HepG2 (cell line): ENCODE measurements around the gene HOXA10. TPM values are rescaled to one million over a fixed set of nuclear protein-coding genes. Genes with fewer than 3 reads are reported as not detected.

ENCODE experiments used
- ADNP ChIP-seq: sonication (generic); formaldehyde crosslinking; IDR thresholded peaks from 2 replicates; pipeline ENCODE4 v1.4.0; 2020; ENCODE audit warnings: missing genetic modification reagents
- AGO1 ChIP-seq: fragments of 200-400 bp; formaldehyde crosslinking; IDR thresholded peaks from 2 replicates; pipeline ENCODE4 v1.6.1; 2017; ENCODE audit warnings: mild to moderate bottlenecking, low read depth, low read length, moderate library complexity; ENCODE audit not compliant: poor library complexity, severe bottlenecking
- NFE2L2 ChIP-seq: fragments of 150-350 bp; IDR thresholded peaks from 2 replicates; pipeline ENCODE4 v1.6.1; 2014; ENCODE audit warnings: low read length
- NFRKB ChIP-seq: fragments of 450-650 bp; IDR thresholded peaks from 2 replicates; pipeline ENCODE4 v1.6.1; 2017
- RAD21 ChIP-seq: fragments of 450-650 bp; formaldehyde crosslinking; IDR thresholded peaks from 2 replicates; pipeline ENCODE4 v1.5.0; 2020; ENCODE audit warnings: mild to moderate bottlenecking
- RAD51 ChIP-seq: fragments of 450-650 bp; IDR thresholded peaks from 2 replicates; pipeline ENCODE4 v1.6.1; 2016; ENCODE audit warnings: borderline replicate concordance
- TAF1 ChIP-seq: sonication (generic); formaldehyde crosslinking; IDR thresholded peaks from 2 replicates; pipeline ENCODE4 v1.4.0; 2020; ENCODE audit warnings: missing genetic modification reagents
- TCF12 ChIP-seq, 2 experiments: fragments of 450-650 bp in 1 of 2; sonication (generic) in 1 of 2; formaldehyde crosslinking in 1 of 2; IDR thresholded peaks; 2 replicates each; pipeline versions ENCODE4 v1.6.1 to v1.8.0; 2017 to 2022; ENCODE audit warnings: antibody characterized with exemption in 1 of 2, mild to moderate bottlenecking in 1 of 2, missing genetic modification reagents in 1 of 2, moderate library complexity in 1 of 2
- TEAD3 ChIP-seq: optimal IDR thresholded peaks from 2 replicates; pipeline ENCODE3; 2016; ENCODE audit warnings: borderline replicate concordance
- ZMYM4 ChIP-seq: sonication (generic); formaldehyde crosslinking; IDR thresholded peaks from 2 replicates; pipeline ENCODE4 v1.8.1; 2023; ENCODE audit warnings: mild to moderate bottlenecking, missing genetic modification reagents
- ZNF235 ChIP-seq: sonication (generic); formaldehyde crosslinking; IDR thresholded peaks from 2 replicates; pipeline ENCODE4 v1.8.1; 2023; ENCODE audit warnings: mild to moderate bottlenecking, missing genetic modification reagents, borderline replicate concordance
- ZNF350 ChIP-seq: sonication (generic); formaldehyde crosslinking; IDR thresholded peaks from 2 replicates; pipeline ENCODE4 v1.4.0; 2020; ENCODE audit warnings: mild to moderate bottlenecking, low read depth, missing genetic modification reagents, borderline replicate concordance
- ZNF432 ChIP-seq: sonication (generic); formaldehyde crosslinking; IDR thresholded peaks from 2 replicates; pipeline ENCODE4 v1.5.0; 2020; ENCODE audit warnings: missing genetic modification reagents, mild to moderate bottlenecking, borderline replicate concordance
- ZNF709 ChIP-seq: sonication (generic); formaldehyde crosslinking; IDR thresholded peaks from 2 replicates; pipeline ENCODE4 v1.5.0; 2020; ENCODE audit warnings: mild to moderate bottlenecking, missing genetic modification reagents
- ZNF737 ChIP-seq: sonication (generic); formaldehyde crosslinking; IDR thresholded peaks from 2 replicates; pipeline ENCODE4 v1.5.0; 2020; ENCODE audit warnings: missing genetic modification reagents, mild to moderate bottlenecking, borderline replicate concordance
- ZNF841 ChIP-seq: sonication (generic); formaldehyde crosslinking; IDR thresholded peaks from 2 replicates; pipeline ENCODE4 v1.8.1; 2023; ENCODE audit warnings: missing genetic modification reagents, borderline replicate concordance
- polyA plus RNA-seq, 8 experiments: library from polyadenylated mRNA; depleted of rRNA in 3 of 8; stranded (reverse) in 7 of 8; unstranded in 1 of 8; fragments of >200 nt; fragmentation: Illumina TruSeq in 4 of 8; extraction: Trizol in 4 of 8; gene quantifications; 2 replicates each; pipeline versions ENCODE4 v1.2.1 to v1.2.3, GENCODE V29; 2011 to 2016; ENCODE audit warnings: low read depth in 4 of 8, missing spikeins in 1 of 8, mixed read lengths in 1 of 8; ENCODE audit not compliant: insufficient read depth in 1 of 8
- total RNA-seq, 5 experiments: library from RNA; depleted of rRNA; stranded (reverse); fragments of >200 nt; fragmentation: Illumina TruSeq; extraction: Trizol; gene quantifications; 2 replicates each; pipeline ENCODE4 v1.2.3, GENCODE V29; 2016; ENCODE audit warnings: low read depth in 1 of 5
- TF ChIP-seq, protein P1 (sequence below): sonication (generic); formaldehyde crosslinking; IDR thresholded peaks from 2 replicates; pipeline ENCODE4 v1.9.0; 2021; ENCODE audit warnings: missing genetic modification reagents, mild to moderate bottlenecking, borderline replicate concordance
- TF ChIP-seq, protein P2 (sequence below): sonication (generic); formaldehyde crosslinking; IDR thresholded peaks from 2 replicates; pipeline ENCODE4 v1.8.1; 2023; ENCODE audit warnings: mild to moderate bottlenecking, moderate library complexity, missing genetic modification reagents
- TF ChIP-seq, protein P3 (sequence below): sonication (generic); formaldehyde crosslinking; IDR thresholded peaks from 2 replicates; pipeline ENCODE4 v1.4.0; 2020; ENCODE audit warnings: missing genetic modification reagents; ENCODE audit errors: not compliant biosample characterization
- TF ChIP-seq, protein P4 (sequence below): sonication (generic); formaldehyde crosslinking; IDR thresholded peaks from 2 replicates; pipeline ENCODE4 v1.5.1; 2020; ENCODE audit warnings: mild to moderate bottlenecking, missing genetic modification reagents, moderate library complexity
- TF ChIP-seq, protein P5 (sequence below): sonication (generic); formaldehyde crosslinking; IDR thresholded peaks from 2 replicates; pipeline ENCODE4 v1.5.1; 2020; ENCODE audit warnings: missing genetic modification reagents, mild to moderate bottlenecking, borderline replicate concordance

HOXA10 gene
- total and polyA plus RNA-seq, 2 of the 13 experiments (the other 11 are each of a cell fraction or from before 2014, with no cell fraction given): not detected

DNA sequence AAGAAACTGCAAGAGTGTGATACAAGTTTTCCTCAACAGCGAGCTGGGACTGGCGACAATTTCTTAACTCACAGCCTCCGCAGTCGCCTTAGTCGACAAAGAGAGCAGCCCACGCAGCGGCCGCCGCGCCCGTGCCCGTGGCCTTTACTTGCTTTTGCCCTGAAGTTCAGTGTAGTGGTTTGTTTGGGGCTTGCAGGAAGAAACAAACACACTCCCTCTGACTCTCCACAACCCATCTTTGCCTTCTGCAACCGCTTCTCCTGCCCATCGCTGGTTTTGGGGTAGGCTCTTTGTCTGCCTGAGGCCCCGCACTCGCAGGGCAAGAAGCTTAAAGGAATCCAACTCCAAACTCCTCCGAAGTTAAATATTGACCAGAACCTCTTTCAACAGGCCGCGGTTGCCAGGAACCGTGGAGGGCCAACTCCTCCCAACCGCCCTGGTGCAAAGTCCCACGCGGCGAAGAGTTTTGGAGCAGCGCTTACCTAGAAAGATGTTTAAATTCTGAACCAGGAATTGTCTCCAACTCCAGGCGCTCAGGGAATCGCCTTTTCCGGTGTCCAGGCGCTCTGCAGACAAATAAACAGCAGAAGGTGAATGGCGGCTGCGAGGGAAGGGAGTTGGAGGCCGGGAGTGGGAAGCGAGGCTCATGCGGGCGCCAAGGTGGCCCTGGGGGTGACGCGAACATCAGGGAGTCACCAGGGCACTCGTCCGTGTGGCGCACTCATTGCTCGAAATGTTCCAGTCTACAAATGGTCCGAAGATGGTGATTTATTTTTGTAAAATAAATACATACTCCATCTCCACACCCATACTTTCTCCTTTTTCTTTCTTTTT lies 51.8 kb downstream of the HOXA10 start (continued):
- TF ChIP-seq, protein P1, sequence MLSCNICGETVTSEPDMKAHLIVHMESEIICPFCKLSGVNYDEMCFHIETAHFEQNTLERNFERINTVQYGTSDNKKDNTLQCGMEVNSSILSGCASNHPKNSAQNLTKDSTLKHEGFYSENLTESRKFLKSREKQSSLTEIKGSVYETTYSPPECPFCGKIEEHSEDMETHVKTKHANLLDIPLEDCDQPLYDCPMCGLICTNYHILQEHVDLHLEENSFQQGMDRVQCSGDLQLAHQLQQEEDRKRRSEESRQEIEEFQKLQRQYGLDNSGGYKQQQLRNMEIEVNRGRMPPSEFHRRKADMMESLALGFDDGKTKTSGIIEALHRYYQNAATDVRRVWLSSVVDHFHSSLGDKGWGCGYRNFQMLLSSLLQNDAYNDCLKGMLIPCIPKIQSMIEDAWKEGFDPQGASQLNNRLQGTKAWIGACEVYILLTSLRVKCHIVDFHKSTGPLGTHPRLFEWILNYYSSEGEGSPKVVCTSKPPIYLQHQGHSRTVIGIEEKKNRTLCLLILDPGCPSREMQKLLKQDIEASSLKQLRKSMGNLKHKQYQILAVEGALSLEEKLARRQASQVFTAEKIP (CRISPR knock-in tag): no peak
- TF ChIP-seq TEAD3 (CRISPR knock-in tag): peak; percentile 53
- TF ChIP-seq NFRKB: no peak
- TF ChIP-seq, protein P2, sequence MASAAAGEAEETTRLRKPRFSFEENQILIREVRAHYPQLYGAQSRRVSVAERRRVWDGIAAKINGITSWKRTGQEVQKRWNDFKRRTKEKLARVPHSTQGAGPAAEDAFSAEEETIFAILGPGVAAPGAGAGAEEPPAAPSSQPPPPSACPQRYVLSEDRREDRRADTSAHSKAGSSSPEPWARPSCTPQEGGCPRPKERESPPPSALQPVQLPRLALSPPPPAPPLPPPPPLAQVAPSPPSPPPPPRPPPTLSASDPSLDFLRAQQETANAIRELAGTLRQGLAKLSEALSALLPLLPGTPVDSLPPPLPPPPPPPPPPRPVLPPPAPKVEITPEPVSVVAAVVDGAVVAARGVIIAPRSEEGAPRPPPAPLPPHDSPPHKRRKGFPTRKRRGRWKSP (CRISPR knock-in tag): peak; percentile 88; the same call in 1 of the 2 replicates
- TF ChIP-seq NFE2L2: no peak
- no peak for TF ChIP-seq ZNF235 (CRISPR knock-in tag)
- no peak for TF ChIP-seq ZNF432
- TF ChIP-seq RAD51: no peak
- TF ChIP-seq, protein P3, sequence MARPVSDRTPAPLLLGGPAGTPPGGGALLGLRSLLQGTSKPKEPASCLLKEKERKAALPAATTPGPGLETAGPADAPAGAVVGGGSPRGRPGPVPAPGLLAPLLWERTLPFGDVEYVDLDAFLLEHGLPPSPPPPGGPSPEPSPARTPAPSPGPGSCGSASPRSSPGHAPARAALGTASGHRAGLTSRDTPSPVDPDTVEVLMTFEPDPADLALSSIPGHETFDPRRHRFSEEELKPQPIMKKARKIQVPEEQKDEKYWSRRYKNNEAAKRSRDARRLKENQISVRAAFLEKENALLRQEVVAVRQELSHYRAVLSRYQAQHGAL (CRISPR knock-in tag): no peak
- TF ChIP-seq, protein P4, sequence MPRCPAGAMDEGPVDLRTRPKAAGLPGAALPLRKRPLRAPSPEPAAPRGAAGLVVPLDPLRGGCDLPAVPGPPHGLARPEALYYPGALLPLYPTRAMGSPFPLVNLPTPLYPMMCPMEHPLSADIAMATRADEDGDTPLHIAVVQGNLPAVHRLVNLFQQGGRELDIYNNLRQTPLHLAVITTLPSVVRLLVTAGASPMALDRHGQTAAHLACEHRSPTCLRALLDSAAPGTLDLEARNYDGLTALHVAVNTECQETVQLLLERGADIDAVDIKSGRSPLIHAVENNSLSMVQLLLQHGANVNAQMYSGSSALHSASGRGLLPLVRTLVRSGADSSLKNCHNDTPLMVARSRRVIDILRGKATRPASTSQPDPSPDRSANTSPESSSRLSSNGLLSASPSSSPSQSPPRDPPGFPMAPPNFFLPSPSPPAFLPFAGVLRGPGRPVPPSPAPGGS (CRISPR knock-in tag): peak; percentile 53; the same call in 1 of the 2 replicates
- no peak for TF ChIP-seq ZNF737 (CRISPR knock-in tag)
- TF ChIP-seq TAF1 (CRISPR knock-in tag): peak; percentile 88
- TF ChIP-seq ZNF709 (CRISPR knock-in tag): no peak; the same call in 1 of the 2 replicates
- no peak for TF ChIP-seq AGO1
- peak; percentile 19; the same call in 1 of the 2 replicates for TF ChIP-seq RAD21 (CRISPR knock-in tag)
- TF ChIP-seq ZNF350 (CRISPR knock-in tag): 0 out of 2 replicates have a peak, but pooled peaks have one; percentile 68
- no peak for TF ChIP-seq ZNF841
- TF ChIP-seq ADNP: no peak
- TF ChIP-seq TCF12 (IDR thresholded peaks at IDR 0.05): no peak
- no peak for TF ChIP-seq TCF12 (CRISPR knock-in tag; IDR thresholded peaks at IDR 0.05)
- TF ChIP-seq ZMYM4 (CRISPR knock-in tag): peak; percentile 13; the same call in 1 of the 2 replicates
- TF ChIP-seq, protein P5, sequence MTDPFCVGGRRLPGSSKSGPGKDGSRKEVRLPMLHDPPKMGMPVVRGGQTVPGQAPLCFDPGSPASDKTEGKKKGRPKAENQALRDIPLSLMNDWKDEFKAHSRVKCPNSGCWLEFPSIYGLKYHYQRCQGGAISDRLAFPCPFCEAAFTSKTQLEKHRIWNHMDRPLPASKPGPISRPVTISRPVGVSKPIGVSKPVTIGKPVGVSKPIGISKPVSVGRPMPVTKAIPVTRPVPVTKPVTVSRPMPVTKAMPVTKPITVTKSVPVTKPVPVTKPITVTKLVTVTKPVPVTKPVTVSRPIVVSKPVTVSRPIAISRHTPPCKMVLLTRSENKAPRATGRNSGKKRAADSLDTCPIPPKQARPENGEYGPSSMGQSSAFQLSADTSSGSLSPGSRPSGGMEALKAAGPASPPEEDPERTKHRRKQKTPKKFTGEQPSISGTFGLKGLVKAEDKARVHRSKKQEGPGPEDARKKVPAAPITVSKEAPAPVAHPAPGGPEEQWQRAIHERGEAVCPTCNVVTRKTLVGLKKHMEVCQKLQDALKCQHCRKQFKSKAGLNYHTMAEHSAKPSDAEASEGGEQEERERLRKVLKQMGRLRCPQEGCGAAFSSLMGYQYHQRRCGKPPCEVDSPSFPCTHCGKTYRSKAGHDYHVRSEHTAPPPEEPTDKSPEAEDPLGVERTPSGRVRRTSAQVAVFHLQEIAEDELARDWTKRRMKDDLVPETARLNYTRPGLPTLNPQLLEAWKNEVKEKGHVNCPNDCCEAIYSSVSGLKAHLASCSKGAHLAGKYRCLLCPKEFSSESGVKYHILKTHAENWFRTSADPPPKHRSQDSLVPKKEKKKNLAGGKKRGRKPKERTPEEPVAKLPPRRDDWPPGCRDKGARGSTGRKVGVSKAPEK (CRISPR knock-in tag): no peak
